IMR-90 (cell line): ENCODE results near the gene DAPK1. TPM values are rescaled to one million over a fixed set of nuclear protein-coding genes. Genes with fewer than 3 reads are reported as not detected.
A peak's percentile ranks its signal among the peaks of the same experiment; 100 is the strongest.

ENCODE experiments used
- ATAC-seq: fragments of 200-7000 bp; cut with Tn5 transposase; 2 replicates; pipeline ENCODE4 v1.9.1; 2020; ENCODE audit warnings: low read depth, mild to moderate bottlenecking, moderate library complexity
- BruUV-seq: library from RNA; stranded (reverse); fragments of 400-500 nt; replicated peaks from 2 replicates; lab custom pipeline; 2021; lab: Mats Ljungman, UMichigan
- CTCF ChIA-PET: fragments of 300-600 bp; formaldehyde crosslinking; extraction: SDS; loops from one replicate; lab custom pipeline; 2021; ENCODE audit warnings: antibody characterized with exemption; lab: Yijun Ruan, JAX
- POLR2A ChIA-PET: fragments of 300-600 bp; sonication (Branson Sonifier 250); formaldehyde crosslinking; loops from one replicate; lab custom pipeline; 2022; ENCODE audit warnings: antibody characterized with exemption; ENCODE audit not compliant: unreplicated experiment; lab: Charles Lee
- DNase-seq: peaks from one replicate; pipeline ENCODE4 v3.0.0; 2013
- H2AFZ ChIP-seq: replicated peaks from 2 replicates; pipeline ENCODE3; 2013; ENCODE audit warnings: low read length, mild to moderate bottlenecking; ENCODE audit not compliant: poor library complexity
- H2AK5ac ChIP-seq: 2 replicates; pipeline ENCODE4 v1.6.1; 2013; ENCODE audit warnings: low read depth, low read length, inconsistent platforms
- H2AK9ac ChIP-seq: replicated peaks from 2 replicates; pipeline ENCODE3; 2013; ENCODE audit warnings: mild to moderate bottlenecking, low read depth, low read length, moderate library complexity; ENCODE audit not compliant: poor library complexity
- H2BK120ac ChIP-seq: 2 replicates; pipeline ENCODE4 v1.6.1; 2013; ENCODE audit warnings: low read depth, low read length, inconsistent platforms
- H2BK15ac ChIP-seq: 3 replicates; pipeline ENCODE4 v1.6.1; 2013; ENCODE audit warnings: low read depth, low read length, inconsistent platforms
- H2BK20ac ChIP-seq: 2 replicates; pipeline ENCODE4 v1.6.1; 2013; ENCODE audit warnings: low read depth, mild to moderate bottlenecking, inconsistent platforms, low read length, moderate library complexity
- H2BK5ac ChIP-seq: 2 replicates; pipeline ENCODE4 v1.6.1; 2013; ENCODE audit warnings: mild to moderate bottlenecking, low read depth, low read length, inconsistent platforms; ENCODE audit not compliant: poor library complexity, severe bottlenecking
- H3K14ac ChIP-seq: replicated peaks from 2 replicates; pipeline ENCODE4 v1.6.1; 2013; ENCODE audit warnings: low read depth, low read length, inconsistent platforms
- H3K18ac ChIP-seq: 2 replicates; pipeline ENCODE4 v1.6.1; 2013; ENCODE audit warnings: low read depth, low read length, control low read depth
- H3K23ac ChIP-seq: 2 replicates; pipeline ENCODE4 v1.6.1; 2013; ENCODE audit warnings: low read depth, low read length, inconsistent platforms
- H3K27ac ChIP-seq: 2 replicates; pipeline ENCODE4 v1.5.1; 2013; ENCODE audit warnings: mild to moderate bottlenecking, control low read depth, low read length; ENCODE audit not compliant: insufficient read depth
- H3K27me3 ChIP-seq: 2 replicates; pipeline ENCODE4 v1.6.1; 2013; ENCODE audit warnings: low read length; ENCODE audit not compliant: control insufficient read depth, insufficient read depth
- H3K36me3 ChIP-seq: 2 replicates; pipeline ENCODE4 v1.6.1; 2013; ENCODE audit warnings: low read length, mixed read lengths; ENCODE audit not compliant: control insufficient read depth, insufficient read depth
- H3K4ac ChIP-seq: 2 replicates; pipeline ENCODE4 v1.6.1; 2013; ENCODE audit warnings: low read depth, low read length, inconsistent platforms
- H3K4me1 ChIP-seq: 2 replicates; pipeline ENCODE4 v1.6.1; 2013; ENCODE audit warnings: low read length, mixed read lengths; ENCODE audit not compliant: control insufficient read depth, insufficient read depth
- H3K4me2 ChIP-seq: 2 replicates; pipeline ENCODE4 v1.6.1; 2013; ENCODE audit warnings: low read depth, mild to moderate bottlenecking, control low read depth, low read length, moderate library complexity
- H3K4me3 ChIP-seq: 2 replicates; pipeline ENCODE4 v1.5.1; 2013; ENCODE audit warnings: low read depth, mild to moderate bottlenecking, control low read depth, low read length, moderate library complexity; ENCODE audit not compliant: insufficient read depth
- H3K56ac ChIP-seq: 2 replicates; pipeline ENCODE4 v1.6.1; 2013; ENCODE audit warnings: low read length, inconsistent platforms; ENCODE audit not compliant: insufficient read depth; ENCODE audit errors: extremely low read depth
- H3K79me1 ChIP-seq, 2 experiments: 2 replicates each; pipeline ENCODE4 v1.6.1; 2013; ENCODE audit warnings: low read length in 2 of 2, inconsistent platforms in 1 of 2, low read depth in 1 of 2
- H3K9ac ChIP-seq: 2 replicates; pipeline ENCODE4 v1.6.1; 2013; ENCODE audit warnings: low read depth, low read length, control low read depth
- H3K9me1 ChIP-seq: 2 replicates; pipeline ENCODE4 v1.6.1; 2013; ENCODE audit warnings: low read length, inconsistent platforms; ENCODE audit not compliant: insufficient read depth
- H3K9me3 ChIP-seq: 2 replicates; pipeline ENCODE4 v1.6.1; 2013; ENCODE audit warnings: low read length; ENCODE audit not compliant: control insufficient read depth, insufficient read depth
- H4K20me1 ChIP-seq: 2 replicates; pipeline ENCODE4 v1.6.1; 2013; ENCODE audit warnings: low read length, inconsistent platforms; ENCODE audit not compliant: insufficient read depth
- H4K5ac ChIP-seq: 2 replicates; pipeline ENCODE4 v1.6.1; 2013; ENCODE audit warnings: mild to moderate bottlenecking, low read depth, low read length, control low read depth
- H4K8ac ChIP-seq, 2 experiments: 2 replicates each; pipeline ENCODE4 v1.6.1; 2013; ENCODE audit warnings: low read depth in 2 of 2, low read length in 2 of 2, control low read depth in 1 of 2, inconsistent platforms in 1 of 2
- H4K91ac ChIP-seq: 2 replicates; pipeline ENCODE4 v1.6.1; 2013; ENCODE audit warnings: low read depth, low read length, inconsistent platforms; ENCODE audit not compliant: insufficient read depth
- CEBPB ChIP-seq: IDR thresholded peaks from 2 replicates; pipeline ENCODE4 v1.6.1; 2012; ENCODE audit warnings: low read depth, low read length, improper control_type of control experiment
- MAFK ChIP-seq: IDR thresholded peaks from 2 replicates; pipeline ENCODE4 v1.6.1; 2012; ENCODE audit warnings: low read depth, low read length, improper control_type of control experiment
- WGBS, 2 experiments: methylation state at CpG; one replicate each; pipeline versions ENCODE4 v1.1.5 to v1.1.7; 2013; ENCODE audit warnings: missing lambda C conversion rate in 2 of 2; ENCODE audit not compliant: insufficient read length in 1 of 2; ENCODE audit errors: extremely low coverage in 2 of 2; 5-methylcytosine and 5-hydroxymethylcytosine counted together
- dilution Hi-C: fragments of 300-500 bp; cut with HindIII; formaldehyde crosslinking; loops from one replicate; pipeline ENCODE4 v1.14.3; 2018; ENCODE audit warnings: low sequenced_read_pairs; ENCODE audit not compliant: unreplicated experiment
- in situ Hi-C: fragments of 300-500 bp; cut with MboI; formaldehyde crosslinking; loops from 3 replicates; pipeline ENCODE4 v1.14.3; 2019; ENCODE audit warnings: low sequenced_read_pairs, inconsistent platforms, mixed read lengths
- intact Hi-C: fragments of 100-400 bp; cut with micrococcal nuclease; formaldehyde crosslinking; loops from 2 replicates; pipeline ENCODE4 v1.10.0; 2022
- polyA plus RNA-seq, 3 experiments: library from polyadenylated mRNA; depleted of rRNA; stranded (reverse); fragments of >200 nt; gene quantifications; 2 replicates each; pipeline ENCODE4 v1.2.3, GENCODE V29; 2012; ENCODE audit warnings: low replicate concordance in 1 of 3
- total RNA-seq: library from RNA; depleted of rRNA; stranded (reverse); fragments of >200 nt; gene quantifications from 2 replicates; pipeline ENCODE4 v1.2.3, GENCODE V29; 2012

DAPK1 gene
- total and polyA plus RNA-seq, 2 of the 4 experiments (the other 2 are of a cell fraction) = under 0.01 to 0.03 TPM

DNA sequence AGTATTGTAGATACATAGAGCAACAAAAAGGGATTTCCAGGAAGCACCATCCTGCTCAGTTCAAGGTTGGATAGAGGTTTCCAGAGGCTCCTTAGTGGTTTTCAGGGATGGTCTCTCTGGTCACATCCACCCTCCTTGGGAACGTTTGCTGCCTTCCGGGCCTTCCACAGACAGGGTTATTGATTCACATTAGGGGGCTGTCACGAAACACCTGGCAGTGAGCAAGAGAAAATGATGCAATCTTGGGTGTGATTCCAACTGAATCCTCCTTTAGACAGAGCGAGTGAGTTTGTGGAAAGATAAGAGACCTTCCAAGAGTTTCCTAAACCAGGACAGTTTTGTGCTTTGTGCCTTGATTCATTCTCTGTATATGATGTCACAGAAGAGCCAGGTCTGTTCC, 184.4 kb downstream of the DAPK1 start:
- H3K4me1 ChIP-seq = peaks cover 4% of the 10 kb centered on the region
- in situ Hi-C loops (loop anchor here (25.0 kb wide), 2 partner anchors 355 to 1330 kb away; no protein-coding TSS in a partner anchor), dilution Hi-C loops (no loop called here), intact Hi-C loops (no loop called here)
- no peak overlapping the region for H2AK5ac ChIP-seq
- no peak overlapping the region for H2BK15ac ChIP-seq
- 50% methylated on average over 1 of the region's 4 CpGs; no CpG with 5 or more reads in 1 of the 2 experiments for WGBS, 2 experiments
- DNase-seq (no peak), ATAC-seq (no peak)
- H4K20me1 ChIP-seq = no peaks in the 10 kb centered on the region
- no peak overlapping the region for H3K4ac ChIP-seq
- POLR2A ChIA-PET = no interaction called here
- H3K4me3 ChIP-seq = no peak overlapping the region
- no peak overlapping the region for H4K8ac ChIP-seq
- no peaks in the 10 kb centered on the region for H3K9me3 ChIP-seq
- H3K27ac ChIP-seq = no peak overlapping the region
- no peak overlapping the region for H2BK20ac ChIP-seq
- H2BK120ac ChIP-seq = no peak overlapping the region
- TF ChIP-seq CEBPB = peak; percentile 49
- no peak for TF ChIP-seq MAFK
- CTCF ChIA-PET = no interaction called here
- no peak overlapping the region for H2AFZ ChIP-seq
- no peak overlapping the region for H2BK5ac ChIP-seq
- no peak overlapping the region for H3K9ac ChIP-seq
- no TSS peak for BruUV-seq
- no peak overlapping the region for H4K5ac ChIP-seq
- H3K23ac ChIP-seq = no peak overlapping the region
- no peaks in the 10 kb centered on the region for H3K36me3 ChIP-seq
- no peak overlapping the region for H2AK9ac ChIP-seq
- no peak overlapping the region for H3K4me2 ChIP-seq
- no peaks in the 10 kb centered on the region for H3K9me1 ChIP-seq
- H3K14ac ChIP-seq = no peak overlapping the region
- H3K18ac ChIP-seq = no peak overlapping the region
- H3K56ac ChIP-seq = no peak overlapping the region
- no peaks in the 10 kb centered on the region for H3K79me1 ChIP-seq
- no peaks in the 10 kb centered on the region; the same call in 1 of the 2 replicates for H3K27me3 ChIP-seq
- H4K91ac ChIP-seq = no peak overlapping the region
